Left cardiac atrium (tissue), 4 donors: ENCODE results near the gene UCHL1. TPM values are rescaled to one million over a fixed set of nuclear protein-coding genes. Genes with fewer than 3 reads are reported as not detected.
"Not testable (repeated sequence)": the region's sequence is repeated elsewhere in the genome, so short reads cannot be mapped to it uniquely, and the experiment has no call there.

ENCODE experiments used
- ATAC-seq, 2 donors: fragments of 200-7000 bp; cut with Tn5 transposase; one replicate each; pipeline ENCODE4 v1.9.1; 2020; ENCODE audit warnings: mild to moderate bottlenecking in 2 of 2, moderate library complexity in 2 of 2
- DNase-seq: peaks from one replicate; pipeline ENCODE4 v3.0.0-alpha.2; 2020
- intact Hi-C, 2 donors: fragments of 100-400 bp; cut with DNase I; formaldehyde crosslinking; loops; one replicate each; pipeline versions ENCODE4 v1.14.1 to v1.15.1; 2022 to 2023
- total RNA-seq, 2 donors: library from RNA; stranded (reverse); fragmentation: NEBNext Ultra II Directional; extraction: Animal tissue kit (Norgen Biotek cat#: 25700); gene quantifications; one replicate each; pipeline ENCODE4 v1.2.1, GENCODE V29; 2021
- donor health status: DM: no; HTN: yes; CAD: no.
- donor health status: DM: no; HTN: yes; CAD: no; lungs with severe emphysema.
- donor health status: DM: yes; HTN: yes; CAD: no.
- donor health status: Dilated cardiomyopathy.

Gene UCHL1
- total RNA-seq, 2 donors from 2014 or later = 23.1 to 26.4 TPM

DNA sequence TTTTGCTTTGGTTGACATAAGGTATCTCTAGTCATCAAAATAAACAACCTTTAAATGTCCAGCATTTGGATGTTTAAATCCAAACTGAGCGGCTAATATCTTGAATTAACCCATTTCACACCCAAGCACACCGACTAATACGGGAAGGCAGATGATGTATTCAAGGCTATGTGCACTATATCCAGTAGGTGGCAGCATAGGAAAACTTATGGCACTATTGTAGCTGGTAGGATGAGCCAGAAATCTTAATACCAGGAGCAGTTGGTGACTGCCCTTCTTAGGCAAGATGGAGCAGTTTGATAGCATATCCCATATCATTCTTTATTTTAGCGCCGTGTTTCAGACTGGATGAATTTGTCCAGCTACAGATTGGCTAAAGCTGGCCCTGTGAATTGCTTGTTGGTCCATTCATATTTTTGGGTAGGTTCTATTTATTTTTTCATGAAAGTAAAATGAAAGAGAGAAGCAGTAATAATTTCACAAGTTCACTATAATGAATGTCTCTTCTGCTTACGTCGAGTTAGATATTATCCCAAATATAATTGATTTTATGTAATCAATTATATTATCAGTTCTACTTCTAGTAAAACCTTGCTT is 24.4 kb downstream of the UCHL1 start:
- intact Hi-C loops = loop anchor here (1.0 to 10.0 kb wide), 5 partner anchors 363 to 604 kb away; no protein-coding TSS in a partner anchor
- DNase-seq (no peak), ATAC-seq (peak; percentile 95 to 97)

DNA sequence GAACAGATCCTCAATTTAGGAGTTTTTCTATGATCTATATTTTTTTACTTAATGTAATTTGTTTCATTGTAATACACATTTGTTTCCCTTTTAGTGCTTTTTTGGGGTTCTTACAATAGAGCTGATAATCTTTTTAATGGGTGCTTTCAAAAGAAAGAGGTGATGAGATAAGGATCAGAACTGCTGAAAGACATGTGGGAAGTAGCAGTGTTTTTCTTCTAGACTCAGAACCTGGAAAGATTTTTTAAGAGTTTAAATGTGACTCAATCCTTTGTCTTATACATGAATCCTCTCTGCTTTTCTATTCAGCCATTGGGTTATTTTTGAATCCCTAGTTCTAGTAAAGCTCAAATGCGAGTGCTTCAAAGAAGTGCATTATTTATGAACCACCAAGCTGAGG is 25.6 kb downstream of the UCHL1 start:
- DNase-seq (no peak), ATAC-seq (no peak)
- intact Hi-C loops = loop anchor here (5.0 to 10.0 kb wide), 4 partner anchors 375 to 602 kb away; no protein-coding TSS in a partner anchor

DNA sequence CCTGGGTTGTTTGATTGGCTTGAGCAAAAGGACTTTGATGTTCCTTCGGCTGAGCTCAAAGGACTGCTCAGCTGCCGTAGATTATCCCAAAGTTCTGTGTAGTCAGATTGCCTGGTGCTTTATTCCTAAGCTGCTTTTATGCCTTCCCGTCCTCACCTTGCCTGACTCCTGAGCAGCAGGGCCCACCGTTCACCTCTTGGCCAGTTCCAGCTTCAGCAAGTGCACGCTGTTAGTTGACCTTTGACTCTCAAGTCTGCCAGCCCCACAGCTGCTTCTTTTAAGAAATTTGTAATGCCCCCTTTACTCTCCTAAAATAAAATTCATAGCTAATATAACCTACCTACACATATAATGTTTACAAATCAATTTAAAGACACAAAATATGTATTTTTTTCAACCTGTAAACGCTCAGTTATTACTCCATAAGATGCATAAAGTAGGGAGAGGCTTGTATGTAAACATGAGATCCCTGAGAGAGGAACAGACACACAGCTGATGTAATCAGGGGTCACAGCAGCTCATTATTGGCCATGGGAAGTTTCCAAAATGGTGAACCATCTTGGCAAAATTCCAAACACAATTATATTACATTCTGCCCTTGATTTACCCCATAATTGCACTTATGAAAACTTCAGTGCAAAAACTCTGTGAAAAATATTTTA is 28.6 kb downstream of the UCHL1 start:
- DNase-seq (no peak), ATAC-seq (no peak)
- intact Hi-C loops = loop anchor here in 1 of 2 donors (10.0 kb wide), 1 partner anchor 599 kb away; no protein-coding TSS in a partner anchor

DNA sequence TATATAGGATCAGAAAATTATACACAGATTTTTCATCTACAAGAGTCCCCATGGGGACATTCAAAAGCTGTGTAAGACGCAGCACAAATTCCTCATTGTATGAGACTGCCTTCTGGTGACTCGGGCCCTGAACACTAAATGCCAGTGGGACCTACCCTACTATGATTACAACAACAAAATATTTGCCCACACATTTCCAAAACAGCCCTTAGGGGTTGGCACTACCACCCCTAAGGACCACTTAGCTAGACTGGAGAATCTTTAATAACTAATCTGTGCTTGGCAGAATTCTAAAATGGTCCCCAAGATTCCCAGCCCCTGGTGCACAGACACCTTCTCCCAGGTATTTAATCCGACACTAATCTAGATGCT is 29.1 kb downstream of the UCHL1 start:
- DNase-seq = no peak
- intact Hi-C loops = loop anchor here in 1 of 2 donors (10.0 kb wide), 1 partner anchor 599 kb away; no protein-coding TSS in a partner anchor
- ATAC-seq = no peak

DNA sequence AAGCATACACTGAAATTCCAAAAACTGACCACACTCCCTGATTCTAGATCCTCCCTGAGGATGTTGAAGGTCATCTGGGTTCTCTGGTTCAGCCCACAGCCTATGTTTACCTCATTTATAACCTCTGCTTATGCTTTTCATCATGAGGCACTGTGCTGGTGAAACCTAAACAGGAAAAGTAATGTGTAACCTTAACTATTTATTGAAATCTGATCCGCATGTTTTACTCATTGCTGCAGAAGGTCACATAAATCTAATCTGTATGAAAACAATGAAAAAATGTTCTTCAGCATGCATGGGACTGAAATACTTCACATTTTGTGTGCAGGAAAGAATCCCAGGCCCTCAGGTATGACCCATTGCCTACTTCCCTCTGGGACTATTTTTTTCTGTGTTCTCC is 30.3 kb downstream of the UCHL1 start:
- intact Hi-C loops = loop anchor here in 1 of 2 donors (10.0 kb wide), 1 partner anchor 598 kb away; no protein-coding TSS in a partner anchor
- ATAC-seq (no peak), DNase-seq (no peak)

DNA sequence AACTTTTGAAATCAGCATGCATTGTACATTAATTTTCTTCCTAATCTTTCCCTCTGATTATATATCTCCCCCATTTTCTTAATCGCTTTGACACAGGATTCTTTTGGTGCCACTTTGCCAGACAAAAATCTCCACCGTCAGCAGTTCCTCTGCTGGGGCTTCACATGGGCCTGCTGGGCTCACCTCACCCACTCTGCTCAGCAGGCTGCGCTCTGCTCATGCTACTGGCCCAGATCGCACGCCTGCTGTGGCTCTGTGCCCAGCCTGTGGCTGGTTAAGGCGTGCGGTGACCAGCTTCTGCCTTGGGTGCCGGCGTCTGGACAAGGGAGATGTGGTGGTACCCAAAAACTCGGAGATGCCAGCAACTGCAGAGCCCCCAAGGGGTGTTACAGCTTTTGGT is 31.1 kb downstream of the UCHL1 start:
- intact Hi-C loops = loop anchor here in 1 of 2 donors (10.0 kb wide), 1 partner anchor 597 kb away; no protein-coding TSS in a partner anchor
- DNase-seq (no peak), ATAC-seq (no peak)

DNA sequence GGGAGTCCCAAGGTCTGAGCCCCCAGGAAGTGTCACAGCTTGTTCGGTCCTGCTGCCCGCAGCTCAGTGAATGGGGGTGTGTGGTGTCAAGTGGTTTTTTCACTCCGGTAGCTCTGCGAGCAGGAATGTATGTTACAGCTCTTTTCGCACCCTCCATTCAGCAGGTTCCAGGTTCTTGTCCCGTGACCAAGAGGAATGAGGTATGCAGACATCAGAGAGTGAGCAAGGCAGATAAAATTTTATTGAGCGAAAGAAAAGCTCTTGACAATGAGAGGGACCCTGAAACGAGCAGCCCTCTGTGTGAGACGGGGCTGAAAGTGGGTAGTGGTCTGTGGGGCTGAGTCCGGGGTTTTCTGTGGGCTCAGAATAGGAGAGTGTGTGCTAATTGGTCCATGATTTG is 31.5 kb downstream of the UCHL1 start:
- DNase-seq = no peak
- intact Hi-C loops = loop anchor here in 1 of 2 donors (10.0 kb wide), 1 partner anchor 597 kb away; no protein-coding TSS in a partner anchor

DNA sequence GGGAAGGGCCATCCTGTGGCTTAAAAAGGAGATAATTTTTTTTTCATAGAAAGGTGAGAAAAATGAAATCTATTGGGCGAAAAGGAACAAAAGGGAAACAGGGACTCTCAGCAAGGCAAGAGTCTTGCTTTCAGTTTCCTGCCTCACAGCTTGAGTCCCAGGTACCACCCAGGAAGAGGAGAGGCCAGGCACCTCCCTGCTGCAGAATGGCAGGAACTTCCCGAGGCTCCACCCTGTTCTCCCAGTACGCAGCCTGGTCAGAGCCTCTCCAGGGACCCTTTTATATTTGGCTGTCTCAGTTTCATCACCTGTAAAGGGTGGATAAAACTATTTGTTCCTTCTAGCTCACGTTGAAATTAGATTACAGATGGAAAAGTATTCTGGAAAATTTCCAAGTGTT is 33.8 kb downstream of the UCHL1 start:
- intact Hi-C loops = no loop called here
- DNase-seq = no peak
- ATAC-seq = peak in 1 of 2 donors; percentile 49

More for the DNA sequence above, 31.5 kb downstream of the UCHL1 start:
- no peak for ATAC-seq

DNA sequence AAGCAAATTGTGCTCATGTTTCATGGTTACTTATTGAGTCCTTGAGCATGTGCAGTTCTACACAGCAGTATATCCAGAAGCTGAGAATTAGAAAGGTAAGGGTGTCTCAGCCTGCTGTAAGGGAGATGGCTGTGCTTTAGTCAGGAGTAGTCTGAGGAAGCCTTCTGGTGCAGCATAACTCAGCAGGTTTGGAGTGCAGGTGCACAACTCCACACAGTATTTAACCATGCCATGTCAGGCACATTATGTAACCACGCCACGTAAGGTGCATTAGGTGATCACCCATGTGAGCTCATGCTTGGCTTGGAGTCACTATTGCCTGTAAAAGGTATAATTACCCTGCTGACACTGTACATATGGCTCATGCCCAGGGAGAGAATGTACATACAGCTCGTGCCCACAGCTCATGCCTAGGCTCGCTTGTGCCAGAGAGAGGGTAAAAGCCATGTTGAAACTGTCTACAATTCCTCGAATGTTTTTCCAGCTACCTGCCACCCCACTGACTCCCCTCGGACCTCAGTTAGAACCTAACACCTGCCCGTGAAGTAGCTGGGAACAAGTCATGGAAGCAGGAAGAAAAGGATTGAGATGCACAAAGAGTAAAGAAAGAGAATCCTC is 37.8 kb downstream of the UCHL1 start:
- ATAC-seq = no peak
- intact Hi-C loops = no loop called here
- DNase-seq = no peak

DNA sequence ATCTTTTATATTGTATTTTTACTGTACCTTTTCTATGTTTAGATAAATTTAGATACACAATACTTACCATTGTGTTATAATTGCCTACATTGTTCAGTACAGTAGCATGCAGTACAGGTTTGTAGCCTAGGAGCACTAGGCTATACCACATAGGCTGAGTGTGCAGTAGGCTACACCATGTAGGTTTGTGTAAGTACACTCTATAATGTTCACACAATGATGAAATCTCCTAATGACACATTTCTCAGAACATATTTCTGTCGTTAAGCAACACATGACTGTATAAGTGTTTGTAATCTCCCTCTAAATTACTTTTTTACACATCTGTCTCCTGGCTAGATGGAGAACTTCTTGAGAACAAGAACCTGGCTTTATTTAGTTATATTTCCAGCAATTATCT is 40.3 kb downstream of the UCHL1 start:
- no peak for DNase-seq
- intact Hi-C loops = no loop called here
- no peak for ATAC-seq

DNA sequence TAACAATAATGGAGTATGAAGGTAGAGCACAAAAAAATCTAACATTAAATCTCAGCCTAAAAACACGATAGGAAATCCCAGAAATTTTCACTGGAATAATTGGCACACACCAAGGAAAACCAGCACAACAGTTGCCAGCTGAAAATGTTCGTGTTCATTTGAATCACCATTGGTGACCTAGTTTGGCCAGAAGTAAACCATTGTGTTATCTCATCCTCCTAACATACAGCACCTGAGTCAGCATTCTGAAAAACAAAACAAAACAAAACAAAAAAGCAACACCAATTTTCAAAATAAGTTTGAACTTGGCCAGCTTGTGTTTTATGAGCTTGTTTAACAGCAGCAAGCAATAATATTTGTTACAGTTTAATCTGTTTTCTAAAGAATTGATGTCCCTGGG is 41.1 kb downstream of the UCHL1 start:
- no peak for ATAC-seq
- DNase-seq = no peak
- intact Hi-C loops = no loop called here

DNA sequence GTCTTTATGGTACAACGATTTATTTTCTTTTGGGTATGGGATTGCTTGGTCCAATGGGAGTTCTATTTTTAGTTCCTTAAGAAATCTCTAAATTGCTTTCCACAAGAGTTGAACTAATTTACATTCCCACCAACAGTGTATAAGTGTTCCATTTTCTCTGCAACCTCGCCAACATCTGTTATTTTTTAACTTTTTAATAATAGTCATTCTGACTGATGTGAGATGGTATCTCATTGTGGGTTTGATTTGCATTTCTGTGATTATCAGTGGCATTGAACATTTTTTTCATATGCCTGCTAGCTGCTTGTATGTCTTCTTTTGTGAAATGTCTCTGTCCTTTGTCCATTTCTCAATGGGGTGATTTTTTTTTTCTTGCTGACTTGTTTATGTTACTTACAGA is 42.8 kb downstream of the UCHL1 start:
- DNase-seq = no peak
- ATAC-seq = no peak
- intact Hi-C loops = no loop called here

DNA sequence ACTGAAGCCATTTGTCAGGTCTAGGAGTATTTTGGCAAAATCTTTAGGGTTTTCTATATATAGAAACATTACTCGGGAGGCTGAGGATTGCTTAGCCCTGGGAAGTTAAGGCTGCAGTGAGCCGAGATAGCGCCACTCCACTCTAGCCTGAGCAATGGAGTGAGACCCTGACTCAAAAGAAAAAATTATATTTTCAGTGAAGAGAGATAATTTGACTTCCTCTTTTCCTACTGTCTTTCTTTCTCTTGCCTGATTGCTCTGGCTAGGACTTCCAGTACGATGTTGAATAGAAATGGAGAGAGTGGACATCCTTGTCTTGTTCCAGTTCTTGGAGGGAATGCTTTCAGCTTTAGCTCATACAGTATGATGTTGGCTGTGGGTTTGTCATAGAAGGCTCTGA is 44.4 kb downstream of the UCHL1 start:
- intact Hi-C loops = no loop called here
- no peak for DNase-seq
- ATAC-seq = no peak

DNA sequence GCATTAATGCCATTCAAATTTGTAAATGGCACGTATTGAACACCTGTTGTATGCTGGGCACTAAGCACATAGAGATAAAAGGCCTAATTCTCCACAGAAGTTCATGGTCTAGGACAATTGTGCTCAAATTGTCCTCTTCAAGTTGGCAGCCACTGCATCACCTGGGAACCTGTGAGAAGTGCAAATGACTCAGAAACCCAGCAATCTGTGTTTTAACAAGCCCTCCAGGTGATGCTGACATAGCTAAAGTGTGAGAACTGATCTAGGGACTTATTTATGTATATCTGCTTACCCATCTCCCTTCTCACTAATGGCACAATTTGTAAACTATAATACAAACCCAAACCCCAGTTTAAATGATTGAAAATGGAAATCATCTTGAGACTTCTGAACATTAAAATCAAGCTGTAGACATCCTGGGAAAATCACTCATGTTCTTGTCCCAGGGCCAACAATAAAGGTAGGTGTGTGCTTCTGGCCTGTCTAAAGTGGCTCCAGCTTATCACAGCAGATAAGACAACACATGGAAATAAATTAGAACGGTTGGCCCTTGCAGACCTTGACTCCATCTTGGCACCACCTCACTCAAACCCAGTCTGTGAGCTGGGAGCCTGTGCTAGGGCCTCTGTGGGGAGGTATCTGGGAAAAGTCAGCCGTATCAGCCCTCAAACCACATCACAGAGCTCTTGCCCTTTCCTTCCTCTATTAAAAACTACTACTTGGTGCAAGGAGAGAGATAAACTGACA is 46.8 kb downstream of the UCHL1 start:
- DNase-seq (no peak), ATAC-seq (peak in 1 of 2 donors; percentile 26)
- intact Hi-C loops = no loop called here

DNA sequence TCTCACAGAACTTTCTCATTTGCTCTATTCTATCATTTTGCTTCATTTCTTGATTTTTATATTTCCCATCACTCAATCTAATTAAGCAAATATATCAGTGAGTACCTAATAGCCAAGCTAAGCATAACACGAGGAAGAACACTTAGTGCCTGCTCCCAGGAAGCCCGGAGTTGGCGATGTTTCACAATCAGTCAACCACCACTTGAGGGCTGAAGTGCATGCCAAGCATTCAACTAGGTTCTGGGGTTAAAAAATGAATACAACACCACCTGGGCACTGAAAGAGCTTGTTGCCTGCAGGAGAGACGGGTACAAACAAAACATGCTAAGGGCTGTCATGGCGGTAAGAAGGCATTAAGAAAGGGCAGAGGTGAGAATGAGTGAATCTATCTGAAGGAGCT is 47.5 kb downstream of the UCHL1 start:
- intact Hi-C loops = no loop called here

DNA sequence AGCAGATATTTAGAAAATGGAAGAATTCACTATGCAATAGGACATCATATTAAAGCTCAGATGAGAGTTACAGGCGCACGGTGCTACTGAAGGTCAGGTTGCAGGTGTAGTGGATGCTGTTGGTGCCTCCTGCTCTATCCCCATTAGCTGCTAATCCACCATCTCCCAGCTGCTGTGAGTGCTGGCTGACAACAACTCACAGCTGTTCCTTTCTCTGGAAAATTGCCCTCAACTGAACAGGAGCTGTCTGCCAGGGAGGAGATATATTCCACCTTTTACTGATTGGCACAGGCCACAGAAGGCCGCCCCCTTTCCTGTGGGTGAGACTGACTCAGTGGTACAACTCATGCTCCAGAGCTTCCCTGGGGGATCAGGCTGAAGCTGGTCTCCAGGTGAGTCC is 48.7 kb downstream of the UCHL1 start:
- ATAC-seq (no peak), DNase-seq (no peak)
- intact Hi-C loops = no loop called here

More for the DNA sequence above, 47.5 kb downstream of the UCHL1 start:
- no peak for ATAC-seq
- DNase-seq = no peak

DNA sequence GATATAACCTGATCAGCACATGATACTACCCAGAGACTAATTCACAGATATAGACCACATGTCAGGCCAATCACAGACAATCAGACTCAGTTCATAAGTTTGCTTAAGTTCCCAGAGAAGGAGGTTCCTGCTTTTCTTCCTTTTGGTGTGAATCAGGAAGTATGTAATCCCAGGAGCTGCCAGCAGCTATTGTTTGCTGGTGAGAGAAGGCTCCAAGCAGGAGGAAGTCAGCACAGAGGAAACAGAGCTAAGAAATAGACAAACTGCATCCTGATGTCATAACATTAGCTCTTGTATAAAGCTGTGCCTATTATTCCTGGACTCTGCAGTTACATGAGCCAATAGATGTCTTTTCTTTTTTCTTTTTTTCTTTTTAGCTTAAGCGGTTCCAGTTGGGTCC is 50.9 kb downstream of the UCHL1 start:
- DNase-seq = peak; percentile 21
- ATAC-seq = peak in 1 of 2 donors; percentile 49
- intact Hi-C loops = no loop called here

DNA sequence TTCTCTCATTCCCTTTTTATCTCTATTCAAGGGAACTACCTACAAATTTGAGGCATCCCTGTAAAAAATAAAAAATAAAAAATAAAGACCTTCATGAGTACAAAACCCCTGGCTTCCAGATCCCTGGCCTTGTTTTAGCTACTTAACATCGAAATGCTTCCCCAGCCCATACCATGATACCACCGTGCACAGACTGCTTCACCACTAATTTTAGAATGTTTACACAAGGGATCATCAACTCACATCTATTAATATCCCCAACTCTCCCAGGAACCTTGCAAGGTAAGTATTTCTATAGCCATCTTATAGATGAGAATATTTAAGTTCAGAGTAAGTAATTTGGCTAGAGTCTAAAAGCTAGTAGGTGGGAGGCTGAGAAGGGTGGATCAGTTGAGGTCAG is 51.7 kb downstream of the UCHL1 start:
- ATAC-seq = no peak
- intact Hi-C loops = no loop called here
- no peak for DNase-seq

DNA sequence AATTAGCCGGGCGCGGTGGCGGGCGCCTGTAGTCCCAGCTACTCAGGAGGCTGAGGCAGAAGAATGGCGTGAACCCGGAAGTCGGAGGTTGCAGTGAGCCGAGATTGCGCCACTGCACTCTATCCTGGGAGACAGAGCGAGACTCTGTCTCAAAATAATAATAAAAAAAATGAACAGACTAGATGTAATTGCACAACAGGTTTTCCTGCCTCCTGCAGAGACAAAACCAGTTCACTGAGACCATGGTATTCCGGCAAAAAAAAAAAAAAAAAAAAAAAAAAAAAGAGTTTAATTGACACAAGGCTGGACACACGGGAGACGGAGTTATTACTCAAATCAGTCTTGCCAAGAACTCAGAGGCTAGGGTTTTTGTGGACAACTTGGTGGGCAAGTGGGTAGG is 58.7 kb downstream of the UCHL1 start:
- DNase-seq, intact Hi-C loops, ATAC-seq: not testable (repeated sequence)

DNA sequence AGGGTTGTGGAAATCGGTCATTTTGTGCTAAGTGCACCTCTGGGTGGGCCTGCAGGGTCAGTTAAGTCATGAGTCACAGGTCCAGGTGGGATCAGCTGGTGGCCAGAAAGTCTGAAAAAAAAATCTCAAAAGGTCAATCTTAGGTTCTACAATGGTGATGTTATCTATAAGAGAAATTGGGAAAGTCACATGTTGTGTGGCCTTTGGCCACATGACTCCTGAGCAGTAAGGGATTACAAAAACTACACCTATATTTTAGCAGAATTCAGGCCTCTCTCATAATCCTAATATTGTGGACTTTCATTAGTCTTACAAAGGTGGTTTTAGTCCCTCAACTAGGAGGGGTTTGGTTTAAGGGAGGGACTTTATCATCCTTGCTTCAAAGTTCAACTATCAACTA is 59.1 kb downstream of the UCHL1 start:
- DNase-seq (no peak), ATAC-seq (no peak)
- intact Hi-C loops = no loop called here
